ENCODE measurements around the gene SCAPER. TPM values are rescaled to one million over a fixed set of nuclear protein-coding genes. Genes with fewer than 3 reads are reported as not detected.

SCAPER gene

Small RNA genes lying within 50 kb of the gene (small RNA-seq; reads per million reads assigned to genes)
- gene AC090751.1 (ENCODE audit: insufficient read depth) (not detected), gene MIR3713 (ENCODE audit: insufficient read depth) (not detected)

All from neuronal stem cell (in vitro differentiated cells).